Neuronal stem cell (in vitro differentiated cells): ENCODE measurements around the gene RAC2. TPM values are rescaled to one million over a fixed set of nuclear protein-coding genes. Genes with fewer than 3 reads are reported as not detected.

Source experiments
- DNase-seq: peaks from one replicate; pipeline ENCODE4 v3.0.0-alpha.2; 2013; ENCODE audit warnings: low spot score
- H2AFZ ChIP-seq: one replicate; pipeline ENCODE4 v1.6.1; 2013; ENCODE audit warnings: mild to moderate bottlenecking, low read length, inconsistent platforms
- H2AK5ac ChIP-seq: 2 replicates; pipeline ENCODE4 v1.6.1; 2013; ENCODE audit warnings: low read depth, mild to moderate bottlenecking, inconsistent platforms, low read length, moderate library complexity, mixed read lengths
- H2BK120ac ChIP-seq: 2 replicates; pipeline ENCODE4 v1.6.1; 2013; ENCODE audit warnings: low read depth, mild to moderate bottlenecking, inconsistent platforms, low read length, moderate library complexity, mixed read lengths
- H2BK12ac ChIP-seq: one replicate; pipeline ENCODE4 v1.6.1; 2013; ENCODE audit warnings: low read length, inconsistent platforms
- H2BK15ac ChIP-seq: 2 replicates; pipeline ENCODE4 v1.6.1; 2013; ENCODE audit warnings: mild to moderate bottlenecking, low read length, inconsistent platforms, mixed read lengths
- H2BK5ac ChIP-seq: one replicate; pipeline ENCODE4 v1.6.1; 2013; ENCODE audit warnings: inconsistent platforms, mild to moderate bottlenecking, low read length, moderate library complexity
- H3K14ac ChIP-seq: one replicate; pipeline ENCODE4 v1.6.1; 2013; ENCODE audit warnings: low read length, inconsistent platforms
- H3K18ac ChIP-seq: 2 replicates; pipeline ENCODE4 v1.6.1; 2013; ENCODE audit warnings: low read length, inconsistent platforms
- H3K23ac ChIP-seq: 2 replicates; pipeline ENCODE4 v1.6.1; 2013; ENCODE audit warnings: low read depth, mild to moderate bottlenecking, mixed read lengths, low read length, inconsistent platforms; ENCODE audit not compliant: poor library complexity
- H3K27ac ChIP-seq: replicated peaks from 3 replicates; pipeline ENCODE4 v1.5.1; 2013; ENCODE audit warnings: low read length, inconsistent platforms
- H3K27me3 ChIP-seq, 3 experiments: 2 replicates each; pipeline ENCODE4 v1.6.1; 2013; ENCODE audit warnings: low read length in 3 of 3, mild to moderate bottlenecking in 2 of 3, inconsistent platforms in 1 of 3, low read depth in 1 of 3, mixed read lengths in 1 of 3, moderate library complexity in 1 of 3; ENCODE audit not compliant: control insufficient read depth in 3 of 3, insufficient read depth in 3 of 3
- H3K36me3 ChIP-seq, 2 donors: replicated peaks in 1 of 2; 2 replicates each; pipeline ENCODE4 v1.6.1; 2013; ENCODE audit warnings: low read length in 2 of 2; ENCODE audit not compliant: control insufficient read depth in 2 of 2, insufficient read depth in 2 of 2
- H3K4ac ChIP-seq: 2 replicates; pipeline ENCODE4 v1.6.1; 2013; ENCODE audit warnings: inconsistent platforms, mild to moderate bottlenecking, low read length, moderate library complexity
- H3K4me1 ChIP-seq, 2 donors: 1 replicate in 1 of 2; 2 replicates in 1 of 2; pipeline ENCODE4 v1.6.1; 2013; ENCODE audit warnings: low read length in 2 of 2, low read depth in 1 of 2; ENCODE audit not compliant: control insufficient read depth in 2 of 2, insufficient read depth in 1 of 2
- H3K4me2 ChIP-seq: one replicate; pipeline ENCODE4 v1.6.1; 2013; ENCODE audit warnings: mild to moderate bottlenecking, low read length, inconsistent platforms; ENCODE audit not compliant: insufficient read depth, poor library complexity, severe bottlenecking
- H3K4me3 ChIP-seq, 2 donors: 2 replicates each; pipeline ENCODE4 v1.5.1; 2013; ENCODE audit warnings: low read length in 2 of 2, mild to moderate bottlenecking in 2 of 2, inconsistent platforms in 1 of 2, moderate library complexity in 1 of 2
- H3K79me1 ChIP-seq: one replicate; pipeline ENCODE4 v1.6.1; 2013; ENCODE audit warnings: low read depth, mild to moderate bottlenecking, inconsistent platforms, low read length, moderate library complexity
- H3K9ac ChIP-seq: one replicate; pipeline ENCODE4 v1.6.1; 2013; ENCODE audit warnings: mild to moderate bottlenecking, low read depth, low read length, inconsistent platforms; ENCODE audit not compliant: poor library complexity
- H3K9me3 ChIP-seq, 2 donors: replicated peaks in 1 of 2; 2 replicates each; pipeline versions ENCODE3 to v1.6.1; 2013; ENCODE audit warnings: low read length in 2 of 2, mild to moderate bottlenecking in 2 of 2, inconsistent platforms in 1 of 2, low read depth in 1 of 2, mixed read lengths in 1 of 2, moderate library complexity in 1 of 2; ENCODE audit not compliant: control insufficient read depth in 2 of 2, insufficient read depth in 1 of 2
- H4K8ac ChIP-seq: one replicate; pipeline ENCODE4 v1.6.1; 2013; ENCODE audit warnings: low read depth, mild to moderate bottlenecking, inconsistent platforms, low read length, moderate library complexity
- H4K91ac ChIP-seq: one replicate; pipeline ENCODE4 v1.6.1; 2013; ENCODE audit warnings: low read length, low read depth, mild to moderate bottlenecking, inconsistent platforms; ENCODE audit not compliant: poor library complexity
- WGBS, 2 donors: extraction: QIAGEN DNeasy Blood & Tissue Kit; methylation state at CpG; one replicate each; pipeline ENCODE4 v1.1.7; 2013; ENCODE audit warnings: missing lambda C conversion rate in 2 of 2, mixed read lengths in 1 of 2; ENCODE audit not compliant: insufficient read length in 2 of 2, insufficient replicate concordance in 1 of 2; ENCODE audit errors: extremely low coverage in 2 of 2; 5-methylcytosine and 5-hydroxymethylcytosine counted together
- polyA plus RNA-seq, 2 experiments: library from polyadenylated mRNA; stranded (reverse); fragments of 200-250 nt; gene quantifications; one replicate each; pipeline ENCODE4 v1.2.3, GENCODE V29; 2013

RAC2 gene
- polyA plus RNA-seq (2013, experiment 1 of 2): 1.2 TPM
- 1.1 TPM for polyA plus RNA-seq (2013, experiment 2 of 2)

DNA sequence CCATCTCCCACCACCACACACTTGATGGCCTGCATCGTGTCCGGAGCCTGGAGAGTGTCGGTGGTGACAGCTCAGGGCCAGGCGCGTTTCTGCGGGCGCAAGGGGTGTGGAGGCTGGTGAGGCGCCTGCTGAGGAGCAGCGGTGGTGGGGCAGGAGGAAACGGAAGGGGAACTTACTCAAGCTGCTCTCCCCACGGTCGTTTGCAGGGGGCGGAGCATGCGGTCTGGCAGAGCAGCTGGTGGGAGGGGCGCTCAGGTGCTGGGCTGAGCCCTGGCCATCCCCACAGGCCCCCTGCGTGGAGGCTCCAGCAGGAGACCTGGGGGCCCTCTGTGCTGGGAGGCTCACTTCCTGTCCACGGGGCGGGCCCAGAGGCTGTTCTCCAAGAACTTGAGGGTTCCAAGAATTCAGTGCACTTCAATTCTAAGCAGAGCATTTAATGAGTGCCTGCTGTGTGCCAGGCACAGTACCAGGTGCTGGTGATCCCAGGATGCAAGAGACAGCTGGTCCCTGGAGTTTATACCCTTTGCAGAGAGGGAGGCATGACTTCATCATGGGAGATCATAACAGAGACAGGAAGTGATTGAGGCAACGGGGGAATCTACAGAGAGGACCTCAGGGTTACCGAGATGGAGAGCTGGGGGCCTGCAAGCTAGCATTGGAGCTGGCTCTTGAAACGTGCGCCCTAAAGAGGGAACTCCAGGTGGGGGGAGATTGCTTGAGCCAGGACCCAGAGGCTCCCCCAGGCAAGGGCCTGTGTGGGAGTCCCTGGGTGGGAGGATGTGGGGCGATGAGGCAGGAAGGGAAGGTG lies at the start of gene RAC2:
Gene RAC2 (minus strand): TSS at position 156 of the 808 bp plus-strand sequence. CDS start 121 bp downstream, at position 35.
- peak within 1 kb of the TSS; percentile 44 for H3K18ac ChIP-seq
- no peak within 1 kb of the TSS for H3K4me2 ChIP-seq
- H3K14ac ChIP-seq: peak within 1 kb of the TSS; percentile 86
- H2AFZ ChIP-seq: peak within 1 kb of the TSS; percentile 49
- H4K91ac ChIP-seq: no peak within 1 kb of the TSS
- H3K9ac ChIP-seq: no peak within 1 kb of the TSS
- no peak within 1 kb of the TSS for H3K4me3 ChIP-seq
- H3K23ac ChIP-seq: peak within 1 kb of the TSS; percentile 75
- no peaks in the 10 kb centered on the region for H3K9me3 ChIP-seq
- H4K8ac ChIP-seq: no peak within 1 kb of the TSS
- H2BK15ac ChIP-seq: peak within 1 kb of the TSS; percentile 69
- no peak within 1 kb of the TSS for H2BK12ac ChIP-seq
- no peak within 1 kb of the TSS for H2BK120ac ChIP-seq
- no peaks in the 10 kb centered on the region for H3K36me3 ChIP-seq
- H2AK5ac ChIP-seq: peak within 1 kb of the TSS; percentile 95
- peaks cover 0 to 17% (median 0%) of the 10 kb centered on the region in 3 experiments for H3K27me3 ChIP-seq
- H3K79me1 ChIP-seq: no peaks in the 10 kb centered on the region
- peaks cover 7 to 9% of the 10 kb centered on the region in 2 donors for H3K4me1 ChIP-seq
- no CpG with 5 or more reads among the region's 23 CpGs for WGBS, 2 donors
- no peak within 1 kb of the TSS for H3K27ac ChIP-seq
- peak within 1 kb of the TSS; percentile 83 for H2BK5ac ChIP-seq
- DNase-seq: no peak
- H3K4ac ChIP-seq: no peak within 1 kb of the TSS

DNA sequence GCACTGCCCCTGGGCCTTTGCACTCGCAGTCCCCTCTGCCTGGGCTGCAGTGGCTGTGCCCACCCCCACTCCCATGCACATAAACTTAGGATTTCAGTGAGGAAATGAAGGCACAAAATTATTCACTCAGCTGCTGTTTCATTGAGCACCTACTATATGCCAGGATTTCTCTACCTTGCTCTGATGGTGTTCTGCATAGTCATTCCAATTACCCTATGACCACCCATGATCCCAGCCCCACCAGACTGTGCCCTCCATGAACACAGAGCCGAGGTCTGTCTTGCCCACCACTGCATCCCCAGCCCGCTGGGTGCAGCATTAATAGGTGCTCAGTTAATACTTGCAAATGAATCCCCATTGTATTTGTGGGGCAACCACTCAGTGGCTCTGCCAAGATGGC lies 49.1 kb upstream of the RAC2 start:
- Histone ChIP-seq H2BK15ac (peak overlapping the region; percentile 59), H2BK120ac (no peak overlapping the region), H3K4me2 (no peak overlapping the region), H3K27me3 (no peaks in the 10 kb centered on the region), H4K91ac (no peak overlapping the region), H2AFZ (no peak overlapping the region), H2BK12ac (no peak overlapping the region), H3K9ac (no peak overlapping the region), H3K4me3 (no peak overlapping the region), H3K27ac (no peak overlapping the region), H3K23ac (peak overlapping the region; percentile 18), H2AK5ac (peak overlapping the region; percentile 72), H3K14ac (no peak overlapping the region), H3K18ac (no peak overlapping the region), H3K36me3 (no peaks in the 10 kb centered on the region), H3K9me3 (no peaks in the 10 kb centered on the region), H3K4me1 (no peaks in the 10 kb centered on the region), H4K8ac (no peak overlapping the region), H3K4ac (no peak overlapping the region), H2BK5ac (no peak overlapping the region), H3K79me1 (no peaks in the 10 kb centered on the region)
- WGBS, 2 donors: no CpG with 5 or more reads among the region's 3 CpGs
- no peak for DNase-seq

DNA sequence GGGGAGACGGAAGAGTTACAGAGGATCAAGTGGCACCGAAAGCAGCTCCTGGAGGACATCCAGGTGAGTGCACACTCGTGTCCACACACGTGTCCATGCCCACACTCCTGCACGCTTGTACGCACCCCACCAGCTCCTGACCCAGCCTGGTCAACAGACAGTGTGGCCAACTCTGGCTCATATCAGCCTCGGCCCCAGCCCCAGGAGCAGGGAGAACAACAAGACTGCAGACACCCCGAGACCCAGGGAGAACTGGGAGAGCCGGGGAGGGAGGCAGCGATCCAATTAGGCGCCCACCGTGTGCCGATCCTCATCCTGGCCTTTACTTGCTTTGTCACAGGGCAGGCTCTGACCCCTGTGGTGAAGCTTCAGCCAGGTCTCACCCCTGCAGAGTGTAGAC lies 48.6 kb upstream of the RAC2 start:
- H3K14ac ChIP-seq: no peak overlapping the region
- H2AK5ac ChIP-seq: peak overlapping the region; percentile 17
- H3K23ac ChIP-seq: peak overlapping the region; percentile 56
- H3K79me1 ChIP-seq: no peaks in the 10 kb centered on the region
- H2BK15ac ChIP-seq: no peak overlapping the region
- H3K27me3 ChIP-seq: no peaks in the 10 kb centered on the region
- H3K27ac ChIP-seq: no peak overlapping the region
- no peak overlapping the region for H2BK12ac ChIP-seq
- H3K9me3 ChIP-seq: no peaks in the 10 kb centered on the region
- H3K9ac ChIP-seq: no peak overlapping the region
- H4K8ac ChIP-seq: no peak overlapping the region
- no peak overlapping the region for H3K4me3 ChIP-seq
- no peak for DNase-seq
- H3K18ac ChIP-seq: peak overlapping the region; percentile 15
- H3K4me2 ChIP-seq: no peak overlapping the region
- peak overlapping the region; percentile 49 for H2BK5ac ChIP-seq
- H2BK120ac ChIP-seq: no peak overlapping the region
- no CpG with 5 or more reads among the region's 13 CpGs for WGBS, 2 donors
- no peaks in the 10 kb centered on the region for H3K4me1 ChIP-seq
- H4K91ac ChIP-seq: no peak overlapping the region
- H2AFZ ChIP-seq: no peak overlapping the region
- H3K4ac ChIP-seq: no peak overlapping the region
- H3K36me3 ChIP-seq: no peaks in the 10 kb centered on the region

DNA sequence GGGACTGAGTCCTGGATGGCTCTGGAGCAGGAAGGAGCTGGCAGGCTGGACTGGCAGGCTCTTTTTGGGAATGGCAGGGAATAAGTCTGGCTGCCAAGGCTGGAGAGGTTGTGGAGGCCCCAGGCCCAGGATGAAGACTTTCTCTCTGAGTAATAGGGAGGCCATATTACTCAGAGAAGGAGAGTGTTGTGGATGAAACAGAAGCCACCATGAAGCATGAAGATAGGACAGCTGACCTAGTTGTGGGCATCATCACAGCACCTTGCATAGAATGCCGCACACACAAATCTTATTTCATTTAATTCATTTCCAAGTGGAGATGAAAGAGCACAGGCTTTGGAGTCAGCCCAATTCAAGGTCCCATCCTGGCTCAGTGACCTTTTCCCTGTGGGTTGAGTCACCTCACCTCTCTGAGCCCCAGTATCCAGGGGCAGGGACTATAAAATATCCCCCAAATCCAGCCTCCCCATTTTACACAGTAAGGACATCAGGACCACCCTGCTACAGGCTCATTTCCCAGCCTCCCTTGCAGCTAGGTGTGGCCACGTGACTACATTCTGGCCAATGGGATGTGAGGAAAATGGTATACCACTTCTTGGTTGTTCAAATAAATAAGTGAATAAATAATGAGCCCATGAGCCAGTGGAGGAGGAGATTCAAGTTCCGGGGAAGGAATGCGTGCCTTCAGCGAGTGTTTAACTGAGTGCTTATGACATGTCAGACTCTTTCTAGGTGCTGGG lies 47.7 kb upstream of the RAC2 start:
- no peak overlapping the region for H4K91ac ChIP-seq
- no peak overlapping the region for H3K4me3 ChIP-seq
- no peak overlapping the region for H2AK5ac ChIP-seq
- no peak overlapping the region for H3K4ac ChIP-seq
- no peak overlapping the region for H2BK120ac ChIP-seq
- no peaks in the 10 kb centered on the region for H3K79me1 ChIP-seq
- no peak overlapping the region for H3K27ac ChIP-seq
- H3K4me2 ChIP-seq: no peak overlapping the region
- H3K36me3 ChIP-seq: no peaks in the 10 kb centered on the region
- H3K18ac ChIP-seq: no peak overlapping the region
- H3K14ac ChIP-seq: no peak overlapping the region
- no peaks in the 10 kb centered on the region for H3K4me1 ChIP-seq
- H2AFZ ChIP-seq: no peak overlapping the region
- H2BK12ac ChIP-seq: no peak overlapping the region
- no peak overlapping the region for H4K8ac ChIP-seq
- DNase-seq: no peak
- no peaks in the 10 kb centered on the region for H3K27me3 ChIP-seq
- no CpG with 5 or more reads among the region's 5 CpGs for WGBS, 2 donors
- no peak overlapping the region for H2BK5ac ChIP-seq
- H3K9me3 ChIP-seq: no peaks in the 10 kb centered on the region
- H3K23ac ChIP-seq: no peak overlapping the region
- H2BK15ac ChIP-seq: peak overlapping the region; percentile 14
- no peak overlapping the region for H3K9ac ChIP-seq
